WTC11 (cell line): Measurements from ENCODE around the gene CS. TPM values are rescaled to one million over a fixed set of nuclear protein-coding genes. Genes with fewer than 3 reads are reported as not detected.
A peak's percentile ranks its signal among the peaks of the same experiment; 100 is the strongest.

ENCODE experiments used
- AFF4 ChIP-seq: sonication (generic); formaldehyde crosslinking; IDR thresholded peaks from 2 replicates; pipeline ENCODE4 v1.8.1; 2023; ENCODE audit warnings: mild to moderate bottlenecking, missing genetic modification reagents, borderline replicate concordance
- ATF6 ChIP-seq: sonication (generic); formaldehyde crosslinking; IDR thresholded peaks from 2 replicates; pipeline ENCODE4 v1.8.1; 2023; ENCODE audit warnings: mild to moderate bottlenecking, missing genetic modification reagents
- E2F5 ChIP-seq: sonication (generic); formaldehyde crosslinking; IDR thresholded peaks from 2 replicates; pipeline ENCODE4 v1.8.1; 2022; ENCODE audit warnings: mild to moderate bottlenecking, moderate library complexity, missing genetic modification reagents
- EMX1 ChIP-seq: fragments of 250-450 bp; sonication (Bioruptor Pico); IDR thresholded peaks from 2 replicates; pipeline ENCODE4 v1.8.0; 2021; ENCODE audit warnings: mild to moderate bottlenecking
- ESRRA ChIP-seq: sonication (generic); formaldehyde crosslinking; IDR thresholded peaks from 2 replicates; pipeline ENCODE4 v1.8.1; 2022; ENCODE audit warnings: mild to moderate bottlenecking, missing genetic modification reagents, borderline replicate concordance
- FOXP1 ChIP-seq: sonication (generic); formaldehyde crosslinking; IDR thresholded peaks from 2 replicates; pipeline ENCODE4 v1.8.0; 2022; ENCODE audit warnings: missing genetic modification reagents, mild to moderate bottlenecking, moderate library complexity, borderline replicate concordance
- HMGXB4 ChIP-seq: sonication (generic); formaldehyde crosslinking; IDR thresholded peaks from 2 replicates; pipeline ENCODE4 v1.8.1; 2023; ENCODE audit warnings: mild to moderate bottlenecking, moderate library complexity, missing genetic modification reagents
- MYBL2 ChIP-seq: sonication (generic); formaldehyde crosslinking; IDR thresholded peaks from 2 replicates; pipeline ENCODE4 v1.8.1; 2023; ENCODE audit warnings: mild to moderate bottlenecking, moderate library complexity, missing genetic modification reagents
- PRDM15 ChIP-seq: sonication (generic); formaldehyde crosslinking; IDR thresholded peaks from 2 replicates; pipeline ENCODE4 v1.8.0; 2022; ENCODE audit warnings: missing genetic modification reagents
- SOX15 ChIP-seq: fragments of 250-450 bp; sonication (Bioruptor Pico); IDR thresholded peaks from 2 replicates; pipeline ENCODE4 v1.9.0; 2021; ENCODE audit warnings: mild to moderate bottlenecking
- SP1 ChIP-seq: sonication (generic); formaldehyde crosslinking; conservative IDR thresholded peaks from 2 replicates; pipeline ENCODE4 v1.8.1; 2022; ENCODE audit warnings: missing genetic modification reagents
- ZNF281 ChIP-seq: sonication (generic); formaldehyde crosslinking; IDR thresholded peaks from 2 replicates; pipeline ENCODE4 v1.8.0; 2023; ENCODE audit warnings: mild to moderate bottlenecking, missing genetic modification reagents
- ZNF425 ChIP-seq: fragments of 250-450 bp; sonication (Bioruptor Pico); conservative IDR thresholded peaks from 2 replicates; pipeline ENCODE4 v1.9.0; 2021; ENCODE audit warnings: mild to moderate bottlenecking
- ZNF532 ChIP-seq: fragments of 250-450 bp; sonication (Bioruptor Pico); IDR thresholded peaks from 2 replicates; pipeline ENCODE4 v1.9.0; 2021; ENCODE audit warnings: mild to moderate bottlenecking, borderline replicate concordance
- ZNF671 ChIP-seq: fragments of 250-450 bp; sonication (Bioruptor Pico); IDR thresholded peaks from 2 replicates; pipeline ENCODE4 v1.8.0; 2021; ENCODE audit warnings: mild to moderate bottlenecking
- total RNA-seq: library from RNA; stranded (reverse); gene quantifications from 3 replicates; pipeline ENCODE4 v1.2.3, GENCODE V29; 2021

CS gene
- total RNA-seq, 1 experiment from 2014 or later, result 275 TPM

GRCh38 chr12:56299853-56300643 is at the start of gene CS (continued):
- no peak for TF ChIP-seq ZNF671 (CRISPR knock-in tag)
- TF ChIP-seq ZNF425, result no peak
- TF ChIP-seq ESRRA (CRISPR knock-in tag), result no peak
- peak; percentile 66 for TF ChIP-seq SP1
- no peak for TF ChIP-seq E2F5 (CRISPR knock-in tag)
- no peak for TF ChIP-seq PRDM15
- TF ChIP-seq MYBL2 (CRISPR knock-in tag), result no peak
- TF ChIP-seq SOX15, result no peak
- TF ChIP-seq AFF4 (CRISPR knock-in tag), result no peak
- peak; percentile 85 for TF ChIP-seq FOXP1 (CRISPR knock-in tag)
- no peak for TF ChIP-seq ATF6 (CRISPR knock-in tag)
- TF ChIP-seq ZNF281, result no peak
- peak; percentile 38; the same call in 1 of the 2 replicates for TF ChIP-seq HMGXB4 (CRISPR knock-in tag)
- 0 out of 2 replicates have a peak, but pooled peaks have one; percentile 14 for TF ChIP-seq EMX1 (CRISPR knock-in tag)
- TF ChIP-seq ZNF532 (CRISPR knock-in tag), result 0 out of 2 replicates have a peak, but pooled peaks have one; percentile 6
